HFF-Myc (cell line): ENCODE results near the gene APC2.
"Not testable (repeated sequence)": the region's sequence is repeated elsewhere in the genome, so short reads cannot be mapped to it uniquely, and the experiment has no call there.

Source experiments
- DNase-seq: peaks from one replicate; pipeline ENCODE4 v3.0.0-alpha.2; 2011; ENCODE audit warnings: low read depth; ENCODE audit errors: extremely low read depth
- H3K4me3 ChIP-seq: replicated peaks from 2 replicates; pipeline ENCODE4 v1.5.1; 2011; ENCODE audit warnings: low read depth, mild to moderate bottlenecking, control low read depth, low read length
- CTCF ChIP-seq: IDR thresholded peaks from 2 replicates; pipeline ENCODE4 v1.5.1; 2012; ENCODE audit warnings: mild to moderate bottlenecking, low read depth, low read length, control low read depth; ENCODE audit errors: missing control alignments

Gene APC2

DNA sequence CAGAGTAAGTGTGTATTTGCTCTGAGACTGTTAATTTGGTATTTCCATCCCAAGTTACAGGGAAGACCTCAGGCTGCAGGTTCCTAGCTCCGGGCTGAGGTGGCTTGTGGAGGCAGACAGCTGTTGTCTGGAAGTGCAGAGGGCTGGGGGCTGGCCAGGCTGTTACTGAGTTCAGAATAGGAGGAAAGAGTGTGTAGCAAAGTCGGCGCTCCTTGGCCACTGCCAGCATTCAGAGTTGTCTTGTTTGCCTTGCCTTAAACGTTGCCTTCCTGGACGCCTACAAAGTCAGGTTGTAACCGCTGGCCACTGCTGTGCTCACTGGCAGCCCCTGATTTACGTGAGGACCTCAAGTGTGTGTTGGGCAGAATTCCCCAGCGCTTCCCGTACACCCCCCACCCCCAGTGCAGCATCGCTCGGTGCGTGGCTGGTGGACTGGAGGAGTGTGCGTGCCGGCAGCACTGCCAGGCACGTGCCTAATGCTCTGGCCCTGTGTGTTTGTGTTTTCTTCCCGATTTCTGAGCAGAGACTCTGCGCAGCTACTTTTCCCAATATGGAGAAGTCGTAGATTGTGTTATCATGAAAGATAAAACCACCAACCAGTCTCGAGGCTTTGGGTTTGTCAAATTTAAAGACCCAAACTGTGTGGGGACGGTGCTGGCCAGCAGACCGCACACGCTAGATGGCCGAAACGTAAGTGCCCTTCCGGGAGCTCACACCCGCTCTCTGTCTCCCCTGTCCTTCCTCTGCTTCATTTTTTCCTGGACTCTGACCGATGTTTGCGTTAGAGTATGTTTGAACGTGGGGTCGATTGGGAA lies 32.0 kb upstream of the APC2 start:
- no peak for TF ChIP-seq CTCF
- no peak for DNase-seq
- no peak overlapping the region for H3K4me3 ChIP-seq

GRCh38 chr19:1418496-1418775 lies 31.5 kb upstream of the APC2 start:
- no peak overlapping the region for H3K4me3 ChIP-seq
- TF ChIP-seq CTCF = no peak
- no peak for DNase-seq

GRCh38 chr19:1418951-1419738 lies 30.8 kb upstream of the APC2 start:
- TF ChIP-seq CTCF = no peak
- H3K4me3 ChIP-seq = no peak overlapping the region
- no peak for DNase-seq

GRCh38 chr19:1420085-1420484 lies 29.8 kb upstream of the APC2 start:
- H3K4me3 ChIP-seq, DNase-seq: not testable (repeated sequence)

DNA sequence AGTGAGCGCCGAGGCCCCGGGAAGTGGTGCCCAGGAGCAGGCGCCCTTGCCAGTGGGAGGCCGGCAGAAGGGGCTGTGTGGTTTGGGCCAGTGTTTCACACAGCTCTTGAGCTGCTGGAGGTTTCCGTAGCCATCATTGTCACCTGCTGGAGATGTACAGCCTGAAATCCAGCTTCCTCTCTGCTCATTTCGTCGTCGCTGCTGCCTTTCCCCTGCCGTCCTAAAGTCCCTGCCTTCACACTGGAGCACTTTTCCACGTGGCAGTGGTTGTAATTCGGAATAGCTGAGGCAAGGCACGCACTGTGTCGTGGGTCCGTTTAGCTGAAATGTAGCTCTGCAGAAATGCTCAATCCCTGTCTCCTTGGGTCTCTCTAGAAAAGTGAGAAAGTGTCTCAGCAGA lies 29.3 kb upstream of the APC2 start:
- H3K4me3 ChIP-seq = no peak overlapping the region
- no peak for DNase-seq
- no peak for TF ChIP-seq CTCF

GRCh38 chr19:1421218-1421957 lies 28.5 kb upstream of the APC2 start:
- no peak for TF ChIP-seq CTCF
- no peak overlapping the region for H3K4me3 ChIP-seq
- DNase-seq = no peak

DNA sequence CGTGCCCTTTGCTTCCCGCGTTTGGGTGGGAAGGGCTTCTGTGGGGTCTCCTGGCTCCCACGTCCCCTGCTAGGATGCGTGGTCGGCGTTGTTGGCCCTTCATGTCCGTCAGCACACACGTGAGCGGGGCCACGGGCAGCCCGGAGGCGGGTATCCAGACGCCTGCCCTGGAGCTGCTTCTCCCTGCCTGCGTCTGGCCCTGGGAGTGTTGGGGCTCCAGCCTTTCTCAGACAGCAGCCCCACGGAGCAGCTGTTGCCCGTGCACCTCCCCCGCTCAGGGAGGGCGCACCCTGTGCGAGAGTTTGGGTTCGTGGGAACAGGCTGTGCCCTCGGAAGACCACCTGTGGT lies 28.0 kb upstream of the APC2 start:
- no peak for TF ChIP-seq CTCF

More for the DNA sequence above, 28.0 kb upstream of the APC2 start:
- no peak overlapping the region for H3K4me3 ChIP-seq
- DNase-seq = no peak
